GM23338 (cell line): ENCODE measurements around the gene SIGLEC9.

ENCODE experiments used
- CREB1 ChIP-seq: fragments of 250-450 bp; sonication (Bioruptor Pico); IDR thresholded peaks from 2 replicates; pipeline ENCODE4 v1.5.0; 2020; ENCODE audit warnings: low read depth, mild to moderate bottlenecking, moderate library complexity
- CTCF ChIP-seq, 2 experiments: fragments of 200-600 bp in 1 of 2; sonication (generic) in 1 of 2; conservative IDR thresholded peaks; 2 replicates each; pipeline versions ENCODE4 v1.5.1 to v1.6.1; 2016 to 2017; ENCODE audit warnings: antibody characterized with exemption in 2 of 2, low read depth in 2 of 2, mild to moderate bottlenecking in 2 of 2, moderate library complexity in 1 of 2
- ETS1 ChIP-seq: IDR thresholded peaks from 2 replicates; pipeline ENCODE4 v1.6.1; 2016; ENCODE audit warnings: antibody characterized with exemption
- EZH2 ChIP-seq: fragments of 200-600 bp; sonication (generic); IDR thresholded peaks from one replicate; pipeline ENCODE4 v1.8.0; 2017; ENCODE audit warnings: antibody characterized with exemption, mild to moderate bottlenecking, low read depth; ENCODE audit not compliant: unreplicated experiment
- JUNB ChIP-seq: IDR thresholded peaks from one replicate; pipeline ENCODE4 v1.6.1; 2016; ENCODE audit warnings: antibody characterized with exemption; ENCODE audit not compliant: unreplicated experiment
- NANOG ChIP-seq: IDR thresholded peaks from 2 replicates; pipeline ENCODE4 v1.6.1; 2016; ENCODE audit warnings: antibody characterized with exemption, borderline replicate concordance
- POLR2AphosphoS5 ChIP-seq: IDR thresholded peaks from 2 replicates; pipeline ENCODE4 v1.6.1; 2016; ENCODE audit warnings: antibody characterized with exemption, low read depth
- REST ChIP-seq: IDR thresholded peaks from one replicate; pipeline ENCODE4 v1.6.1; 2018; ENCODE audit warnings: antibody characterized with exemption; ENCODE audit not compliant: unreplicated experiment
- STAT1 ChIP-seq: IDR thresholded peaks from one replicate; pipeline ENCODE4 v1.6.1; 2016; ENCODE audit warnings: antibody characterized with exemption; ENCODE audit not compliant: unreplicated experiment
- ZNF331 ChIP-seq: fragments of 250-450 bp; sonication (Bioruptor Pico); IDR thresholded peaks from 2 replicates; pipeline ENCODE4 v1.5.0; 2020; ENCODE audit warnings: low read depth, mild to moderate bottlenecking, moderate library complexity
- ZNF462 ChIP-seq: fragments of 250-450 bp; sonication (Bioruptor Pico); IDR thresholded peaks from 2 replicates; pipeline ENCODE4 v1.5.0; 2020; ENCODE audit warnings: mild to moderate bottlenecking, moderate library complexity

- TF ChIP-seq CTCF (conservative IDR thresholded peaks at IDR 0.05; ENCODE audit: low read depth in 2 of 2) = no peak
- TF ChIP-seq EZH2 = no peak
- TF ChIP-seq POLR2AphosphoS5 = no peak
- TF ChIP-seq STAT1 = no peak
- no peak for TF ChIP-seq ZNF331 (CRISPR knock-in tag)
- TF ChIP-seq ZNF462 (CRISPR knock-in tag) = no peak
- no peak for TF ChIP-seq NANOG
- TF ChIP-seq REST = no peak
- TF ChIP-seq ETS1 = no peak
- TF ChIP-seq JUNB = no peak
- TF ChIP-seq CREB1 (CRISPR knock-in tag) = no peak
Measured at GRCh38 chr19:51145916-51146493, 21.3 kb downstream of the SIGLEC9 start.
